HG03025 (cell line): ENCODE measurements around the gene CD69.
A peak's percentile ranks its signal among the peaks of the same experiment; 100 is the strongest.
"Not testable (repeated sequence)": the region's sequence is repeated elsewhere in the genome, so short reads cannot be mapped to it uniquely, and the experiment has no call there.

Experiments used
- ATAC-seq: cut with Tn5 transposase; IDR thresholded peaks from one replicate; pipeline ENCODE4 v1.9.1; 2021; ENCODE audit warnings: mild to moderate bottlenecking, moderate library complexity; ENCODE audit not compliant: unreplicated experiment, low FRiP score

The CD69 gene

DNA sequence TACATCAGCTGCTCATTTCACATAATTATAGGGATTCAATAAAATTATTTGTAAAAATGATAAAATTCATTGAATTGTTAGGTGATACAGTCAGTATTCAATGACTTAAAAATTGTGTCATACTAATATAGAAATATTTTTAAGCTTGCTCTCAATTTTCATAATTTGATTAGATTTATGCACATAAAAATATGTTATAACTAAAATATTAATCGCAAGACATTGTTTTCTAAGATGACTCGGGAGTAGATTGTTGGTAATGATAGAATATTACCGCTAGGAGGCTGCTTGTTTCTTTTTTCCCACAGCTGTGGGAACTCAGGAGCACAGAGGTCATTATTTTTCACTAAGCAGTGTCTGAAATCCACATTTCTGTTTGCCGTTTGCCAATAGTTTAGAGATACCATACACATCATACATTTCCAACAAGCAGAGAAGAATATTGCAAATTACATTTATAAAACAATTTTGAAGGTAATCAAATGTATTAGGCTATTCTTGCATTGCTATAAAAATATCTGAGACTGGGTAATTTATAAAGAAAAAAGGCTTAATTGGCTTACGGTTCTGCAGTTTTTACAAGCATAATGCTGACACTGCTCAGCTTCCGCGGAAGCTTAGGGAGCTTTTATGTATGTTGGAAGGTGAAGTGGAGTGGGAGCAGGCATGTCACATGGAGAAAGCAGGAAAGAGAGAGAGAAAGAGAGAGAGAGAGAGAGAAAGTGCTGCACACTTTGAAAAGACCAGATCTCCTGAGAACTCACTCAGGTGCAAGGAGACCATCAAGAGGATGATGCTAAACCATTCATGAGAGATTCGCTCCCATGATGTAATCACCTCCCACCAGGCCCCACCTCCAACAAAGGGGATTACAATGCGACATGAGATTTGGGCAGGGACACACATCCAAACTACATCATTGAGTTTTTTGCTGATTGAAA is 9.2 kb downstream of the CD69 start:
- no peak for ATAC-seq

DNA sequence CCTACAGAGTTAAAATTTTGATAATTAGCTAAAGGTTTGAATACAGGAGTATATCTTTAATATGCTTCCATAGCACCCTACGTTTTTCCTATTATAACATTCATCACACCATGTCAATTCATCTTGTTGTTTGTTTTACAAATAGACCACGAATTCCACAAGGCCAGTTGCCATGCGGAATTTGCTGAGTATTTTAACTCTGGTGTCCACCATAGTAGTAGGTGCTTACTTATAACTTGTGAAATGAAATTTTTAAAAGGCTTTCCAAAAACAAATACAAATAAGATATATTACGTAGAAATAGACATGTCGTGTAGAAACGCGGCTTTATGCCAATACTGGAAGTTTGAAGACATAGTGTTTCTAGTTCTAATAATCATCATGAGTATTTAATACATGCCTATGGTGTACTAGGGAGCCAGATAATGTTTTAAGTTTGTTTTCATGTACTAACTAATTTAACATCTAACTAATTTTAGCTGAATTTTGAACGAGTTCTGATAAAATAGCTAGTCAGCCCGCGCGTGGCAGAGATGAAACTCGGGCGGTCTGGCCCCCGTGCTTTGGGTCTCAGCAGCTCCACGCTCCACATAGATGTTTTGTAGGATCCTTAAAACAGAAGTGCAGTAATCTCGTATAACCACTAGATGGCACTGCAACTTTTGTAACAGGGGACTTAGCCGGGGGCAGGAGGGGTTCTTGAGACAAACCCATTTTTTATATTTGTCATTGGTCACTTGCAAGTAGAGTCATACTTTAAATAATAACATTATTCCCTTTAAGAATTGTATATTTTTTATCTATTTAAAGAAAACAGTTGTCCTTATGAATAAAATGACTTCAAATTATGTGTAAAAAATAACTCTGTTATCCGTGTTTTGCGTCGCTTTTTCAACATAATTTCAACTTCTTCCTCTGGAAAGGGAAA is 10.2 kb downstream of the CD69 start:
- ATAC-seq = no peak

- ATAC-seq = no peak
Observed at GRCh38 chr12:9749640-9750039, 11.1 kb downstream of the CD69 start.

DNA sequence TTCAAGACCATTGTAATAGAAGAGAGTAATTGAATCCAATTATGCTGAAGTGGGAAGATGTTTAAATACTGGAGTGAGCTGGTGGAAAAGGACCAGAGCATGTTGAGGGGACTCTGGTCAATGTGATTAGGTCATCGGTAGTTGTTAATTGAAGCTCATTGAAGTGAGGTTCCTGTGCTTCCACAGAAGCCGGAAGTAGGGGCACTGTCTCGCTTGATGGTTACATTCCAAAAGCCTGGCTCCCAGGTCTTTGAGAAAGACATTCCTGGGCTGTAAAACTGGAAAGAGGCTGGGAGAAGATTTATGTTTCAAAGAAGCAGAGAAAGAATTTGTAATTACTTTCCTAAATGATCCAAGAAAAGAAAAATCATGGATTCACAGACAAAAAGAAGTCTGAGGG is 15.5 kb downstream of the CD69 start:
- no peak for ATAC-seq

- no peak for ATAC-seq
Observed at GRCh38 chr12:9742661-9743060, 18.0 kb downstream of the CD69 start.

DNA sequence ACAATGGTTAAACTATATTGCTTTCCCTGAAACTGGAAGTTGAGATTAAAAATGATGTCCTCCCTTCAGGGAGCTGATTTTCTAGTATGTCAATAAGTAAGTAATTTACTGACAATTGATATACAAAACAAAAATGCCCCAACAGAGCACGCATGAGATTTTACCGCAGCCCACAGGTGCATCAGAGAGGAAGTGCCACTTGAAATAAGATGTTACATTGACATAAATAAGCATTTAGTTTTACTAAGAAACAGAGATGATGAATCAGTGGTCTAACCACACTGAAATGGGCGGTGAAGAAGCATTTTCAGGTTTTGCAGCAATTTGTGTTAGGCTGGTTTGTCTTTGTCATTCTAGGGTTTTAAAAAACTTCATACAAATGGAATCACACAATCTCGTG is 19.0 kb downstream of the CD69 start:
- peak; percentile 76 for ATAC-seq

GRCh38 chr12:9740106-9740750 is 20.5 kb downstream of the CD69 start:
- ATAC-seq = no peak

- ATAC-seq = not testable (repeated sequence)
Observed at GRCh38 chr12:9739404-9740105, 21.1 kb downstream of the CD69 start.

DNA sequence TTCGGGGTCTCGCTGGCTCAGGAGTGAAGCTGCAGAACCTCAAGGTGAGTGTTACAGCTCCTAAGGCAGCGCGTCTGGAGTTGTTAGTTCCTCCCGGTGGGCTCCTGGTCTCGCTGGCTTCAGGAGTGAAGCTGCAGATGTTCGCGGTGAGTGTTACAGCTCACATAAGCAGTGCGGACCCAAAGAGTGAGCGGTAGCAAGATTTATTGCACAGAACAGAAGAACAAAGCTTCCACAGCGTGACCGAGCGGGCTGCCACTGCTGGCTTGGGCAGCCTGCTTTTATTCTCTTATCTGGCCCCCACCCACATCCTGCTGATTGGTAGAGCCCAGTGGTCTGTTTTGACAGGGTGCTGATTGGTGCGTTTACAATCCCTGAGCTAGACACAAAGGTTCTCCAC is 21.8 kb downstream of the CD69 start:
- ATAC-seq = not testable (repeated sequence)

- ATAC-seq = no peak
Observed at GRCh38 chr12:9736936-9737705, 23.6 kb downstream of the CD69 start.

DNA sequence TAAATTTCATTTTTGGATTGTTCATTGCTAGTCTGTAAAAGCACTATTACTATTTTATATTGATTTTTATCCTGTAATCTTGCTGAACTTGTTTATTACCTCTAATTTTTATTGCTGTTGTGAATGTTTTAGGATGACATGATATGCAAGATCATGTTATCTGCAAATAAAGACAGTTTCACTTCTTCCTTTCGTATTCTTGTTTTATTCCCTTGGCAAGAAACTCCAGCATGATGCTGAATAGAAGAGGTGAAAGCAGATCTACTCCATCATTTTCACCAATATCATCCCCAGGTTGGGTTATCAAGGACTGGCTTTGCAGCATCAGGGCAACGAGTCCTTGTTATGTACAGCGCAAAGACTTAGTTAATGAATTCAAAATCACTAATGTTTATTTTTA is 25.1 kb downstream of the CD69 start:
- ATAC-seq = no peak

DNA sequence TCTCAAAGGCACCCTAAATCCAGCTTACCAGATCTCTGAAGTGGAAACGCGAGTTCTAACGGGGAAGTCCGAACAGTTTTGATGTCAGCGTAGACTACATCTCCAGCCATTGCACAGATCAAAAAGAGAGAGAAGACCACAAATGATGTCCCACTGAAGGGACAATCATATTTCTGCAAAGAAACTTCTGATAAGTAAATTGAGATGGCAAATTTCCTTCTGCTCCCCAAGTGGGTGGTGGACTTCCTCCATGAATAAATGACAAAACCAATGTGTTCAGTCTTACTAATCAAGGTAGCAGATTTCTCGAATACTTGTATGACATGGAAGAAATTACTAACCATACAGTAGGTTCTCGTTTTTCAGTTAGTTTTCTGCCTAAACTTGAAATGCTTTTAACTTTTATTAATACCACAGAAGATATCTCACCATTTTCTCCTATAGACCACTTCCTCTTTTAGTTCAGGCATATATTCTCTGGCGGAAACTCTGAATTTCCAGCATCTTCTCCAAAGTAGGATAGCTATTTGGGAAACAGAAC is 27.7 kb downstream of the CD69 start, which contains the start of gene CLECL1:
CLECL1 (minus strand) TSS at position 177 of the 541 bp plus-strand sequence.
- no peak for ATAC-seq

DNA sequence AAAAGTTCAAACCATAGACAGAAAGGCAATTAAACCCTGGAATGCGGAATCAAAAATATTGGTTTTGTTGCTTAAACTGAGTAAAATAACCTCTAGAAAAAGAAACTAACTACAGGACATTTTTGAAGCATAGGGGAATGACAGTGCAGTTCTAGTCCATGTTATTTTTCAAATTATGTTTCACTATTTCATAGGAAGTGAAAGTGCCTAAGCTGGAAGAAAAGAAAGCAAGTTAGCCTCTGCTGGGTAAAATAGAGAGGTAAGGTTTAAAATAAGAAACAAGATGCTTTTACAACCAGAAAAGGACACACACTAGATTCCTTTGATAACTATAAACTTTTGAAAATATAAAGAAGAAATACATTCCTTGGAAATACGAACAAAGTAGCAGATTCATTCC is 28.9 kb downstream of the CD69 start:
- peak; percentile 42 for ATAC-seq

DNA sequence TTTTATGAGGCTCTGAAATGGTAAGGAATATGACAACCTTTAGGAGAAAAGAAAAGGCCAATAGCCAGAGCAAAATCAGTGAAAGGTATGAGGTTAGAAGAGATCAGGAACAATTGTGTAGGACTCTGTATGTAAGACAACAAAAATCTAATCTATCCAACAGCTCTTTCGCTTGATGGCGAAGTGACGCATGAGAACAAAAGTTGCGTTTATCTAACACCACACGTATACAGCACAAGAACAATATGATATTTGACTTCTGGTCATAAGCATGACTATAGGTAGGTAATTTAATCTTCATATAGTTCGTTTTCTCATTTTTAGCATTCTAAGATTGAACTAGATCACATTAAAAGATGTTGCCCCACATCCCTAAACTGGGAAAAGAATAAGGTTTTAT is 29.3 kb downstream of the CD69 start:
- no peak for ATAC-seq

- ATAC-seq = no peak
Observed at GRCh38 chr12:9730591-9730990, 30.1 kb downstream of the CD69 start.

DNA sequence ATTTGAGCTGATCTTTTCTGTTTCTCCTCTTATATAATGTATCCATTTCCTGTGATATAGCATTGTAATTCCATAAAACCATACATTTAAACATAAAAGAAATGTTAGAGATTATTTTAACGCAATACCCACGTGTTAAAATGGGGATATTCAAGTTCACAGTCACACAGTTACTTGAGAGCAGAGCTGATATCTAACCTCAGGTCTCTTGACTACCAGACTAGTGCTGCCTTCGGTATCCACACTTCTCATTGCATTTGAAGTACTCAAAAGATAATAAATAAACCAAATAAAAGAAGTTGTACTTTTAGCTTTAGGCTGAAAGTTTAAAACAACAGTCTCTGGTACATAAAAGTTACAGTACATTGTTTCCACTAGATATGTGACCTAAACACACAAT is 30.7 kb downstream of the CD69 start:
- no peak for ATAC-seq

DNA sequence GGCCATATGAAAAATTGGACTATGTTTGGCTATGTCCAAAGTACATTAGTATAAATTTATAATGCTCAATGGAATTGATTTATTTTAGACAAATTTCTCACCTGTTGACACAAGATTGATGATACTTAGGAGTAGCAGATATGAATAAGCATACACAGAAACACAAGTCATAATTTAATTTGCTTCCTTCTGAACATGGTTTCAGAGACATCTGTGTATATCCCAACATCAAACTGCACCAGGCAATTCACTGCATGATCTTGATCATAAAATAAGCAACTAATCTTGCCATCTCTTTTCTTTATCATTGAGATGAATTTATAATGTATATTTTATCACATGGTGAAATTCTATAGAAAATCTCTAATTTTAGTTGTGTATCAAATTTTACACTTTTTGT is 31.6 kb downstream of the CD69 start:
- ATAC-seq = no peak

GRCh38 chr12:9727813-9728212 is 32.9 kb downstream of the CD69 start:
- ATAC-seq = no peak

DNA sequence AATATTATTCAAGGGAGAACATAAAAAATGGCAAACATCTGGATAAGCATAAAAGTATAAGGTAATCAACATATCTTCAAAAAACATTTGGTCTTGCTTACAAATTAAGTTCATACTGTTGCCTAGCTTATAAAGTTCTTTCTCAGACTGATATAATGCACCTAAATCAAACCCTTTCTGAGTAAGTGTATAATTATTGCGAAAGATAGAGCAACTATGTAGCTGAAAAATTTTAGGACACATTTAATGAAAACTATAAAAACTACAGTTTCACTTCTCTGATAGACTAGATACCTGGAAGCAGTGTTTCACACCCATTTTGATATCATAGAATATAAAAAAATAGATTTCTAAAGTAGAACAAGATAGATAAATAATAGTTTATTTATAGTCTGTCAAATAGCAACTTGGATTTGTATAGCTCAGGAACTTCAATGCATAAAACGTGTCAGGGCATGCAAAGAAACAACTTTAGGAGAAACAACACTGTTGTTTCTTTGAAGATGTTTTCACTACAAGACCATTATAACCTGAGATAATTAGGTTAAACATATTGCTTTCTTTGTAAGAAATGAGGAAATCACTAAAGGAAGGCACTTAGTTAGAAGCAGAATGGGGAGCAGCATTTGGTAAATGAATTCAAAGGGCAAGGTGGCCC is 35.4 kb downstream of the CD69 start:
- ATAC-seq = no peak
